GM19193 (cell line): Measurements from ENCODE around the gene PRR15L.
A peak's percentile ranks its signal among the peaks of the same experiment; 100 is the strongest.

ENCODE experiments used
- POLR2A ChIP-seq: IDR thresholded peaks from 4 replicates; pipeline ENCODE4 v1.6.1; 2011; ENCODE audit not compliant: insufficient read depth, insufficient read length; ENCODE audit errors: extremely low read depth

Gene PRR15L

GRCh38 chr17:47993031-47993564 is 35.4 kb upstream of the PRR15L start:
- TF ChIP-seq POLR2A: no peak

- no peak for TF ChIP-seq POLR2A
Measured at GRCh38 chr17:47992216-47992615, 34.5 kb upstream of the PRR15L start.

DNA sequence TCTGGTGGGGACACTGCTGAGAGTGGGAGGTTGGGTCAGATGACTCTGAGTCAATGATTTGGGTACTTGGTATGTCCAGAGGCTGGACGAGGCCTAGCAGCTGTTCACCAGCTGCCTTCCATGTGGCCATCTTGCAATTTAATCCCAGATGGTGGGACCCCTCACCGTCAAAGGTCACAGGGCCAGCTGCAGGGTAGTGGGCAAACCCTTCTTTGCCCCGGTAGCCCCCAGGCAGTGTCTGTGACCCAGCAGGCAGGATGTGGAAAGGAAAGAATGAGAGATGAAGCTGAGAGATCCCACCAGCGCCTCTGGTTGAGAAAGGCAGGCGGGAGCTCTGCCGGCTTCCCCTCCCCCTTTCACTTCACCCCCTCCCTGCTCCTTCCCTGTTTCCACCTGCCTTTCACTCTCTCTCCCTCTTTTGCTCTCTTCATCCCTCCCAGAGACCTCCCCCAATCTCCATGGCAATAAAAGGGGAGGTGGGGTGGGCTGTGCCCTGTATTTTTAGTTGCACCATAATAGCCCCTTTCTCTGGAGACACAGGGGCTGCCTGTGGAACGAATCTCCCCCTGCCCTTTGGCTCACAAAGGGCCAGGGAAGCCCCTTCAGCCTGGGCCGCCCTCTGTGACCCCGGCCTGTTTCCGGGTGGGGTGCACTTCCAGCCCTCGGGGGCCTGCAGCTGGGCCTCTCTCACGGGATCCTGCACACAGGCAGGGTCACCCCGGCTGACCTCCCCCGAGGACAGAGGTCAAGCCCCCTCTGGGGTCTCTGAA is 33.5 kb upstream of the PRR15L start:
- TF ChIP-seq POLR2A: no peak

DNA sequence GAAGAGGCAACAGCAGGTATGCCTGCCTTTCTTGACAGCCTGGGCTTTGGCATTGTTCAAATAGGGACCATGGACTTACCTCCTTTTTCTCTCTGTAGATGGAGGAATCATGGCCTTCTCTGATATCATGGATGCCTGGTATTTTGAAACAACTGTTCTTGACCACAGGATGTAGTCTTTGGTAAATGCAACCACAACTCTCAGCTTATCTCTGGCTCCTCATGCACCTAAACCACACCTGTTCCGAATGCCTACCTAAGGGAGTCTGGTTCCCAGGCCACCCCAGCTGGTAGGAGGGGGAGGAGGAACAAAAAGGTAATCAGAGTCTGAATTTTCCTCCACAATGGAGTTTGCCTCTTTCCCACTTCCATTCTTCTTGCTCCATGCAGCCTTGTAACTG is 32.0 kb upstream of the PRR15L start:
- no peak for TF ChIP-seq POLR2A

DNA sequence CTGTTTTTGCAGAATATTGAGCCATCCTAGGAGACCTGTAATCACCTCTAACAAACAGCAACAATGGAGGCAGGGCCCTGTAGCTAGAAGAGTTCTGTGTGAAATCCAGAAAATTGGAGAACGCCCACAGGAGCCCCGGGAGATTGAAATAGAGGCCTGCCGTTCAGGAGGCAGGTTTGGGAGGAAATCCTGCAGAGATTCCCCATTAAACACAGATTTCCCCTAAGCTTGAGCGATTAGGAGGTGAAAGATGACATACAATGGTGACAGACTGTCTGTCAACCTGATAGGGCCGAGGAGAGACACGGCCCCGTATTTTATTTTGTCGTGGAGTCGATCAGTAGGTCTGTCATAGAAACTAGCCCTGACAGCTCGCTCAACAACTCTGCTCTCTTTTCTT is 31.5 kb upstream of the PRR15L start:
- TF ChIP-seq POLR2A: no peak

DNA sequence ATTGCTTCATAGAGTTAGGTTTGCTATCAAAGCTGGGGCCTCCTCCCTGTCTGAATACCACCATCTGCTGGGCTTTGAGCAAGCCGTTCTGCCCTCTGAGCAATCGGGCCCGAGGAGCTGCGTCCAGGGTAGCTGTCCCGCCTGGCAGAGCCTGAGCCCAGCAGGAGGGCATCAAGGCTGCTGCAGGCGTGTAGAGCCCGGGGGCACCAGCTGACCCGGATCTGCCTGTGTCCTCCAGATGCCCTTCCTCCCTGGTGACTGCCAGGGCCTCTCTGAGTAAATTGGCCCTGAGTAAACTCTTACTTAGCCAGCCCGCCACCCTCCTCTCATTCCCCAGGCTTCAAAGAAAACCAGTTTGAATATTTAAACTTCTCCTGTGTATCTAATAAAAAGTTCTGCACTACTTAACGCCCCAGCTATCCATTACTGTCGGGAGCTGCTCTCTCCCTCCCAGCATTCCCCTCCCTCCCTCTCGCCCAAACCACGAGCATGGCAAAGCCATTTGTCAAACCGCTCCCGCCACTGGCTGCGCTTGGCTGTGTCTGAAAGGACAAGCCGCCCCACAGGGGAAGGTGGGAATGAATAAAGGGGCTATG is 29.7 kb upstream of the PRR15L start:
- TF ChIP-seq POLR2A: no peak

DNA sequence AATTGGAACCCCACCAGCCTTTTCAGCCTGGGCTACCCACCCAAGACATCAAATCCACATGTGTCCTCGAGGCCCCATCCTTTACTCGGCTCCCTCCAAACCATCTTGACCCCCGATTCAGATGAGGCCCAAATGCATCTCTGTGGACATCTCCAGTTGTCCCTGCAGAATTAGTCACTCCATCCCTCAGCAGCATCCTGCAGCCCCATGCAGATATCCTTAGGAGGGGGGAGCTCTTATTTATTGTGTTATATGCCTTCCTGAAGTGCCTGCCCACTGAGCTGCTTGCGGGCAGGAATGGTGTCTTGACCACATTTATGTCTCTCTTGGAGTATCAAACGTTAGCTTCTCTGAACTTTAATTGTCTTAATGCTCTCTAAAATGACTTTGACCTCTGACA is 28.8 kb upstream of the PRR15L start:
- no peak for TF ChIP-seq POLR2A

DNA sequence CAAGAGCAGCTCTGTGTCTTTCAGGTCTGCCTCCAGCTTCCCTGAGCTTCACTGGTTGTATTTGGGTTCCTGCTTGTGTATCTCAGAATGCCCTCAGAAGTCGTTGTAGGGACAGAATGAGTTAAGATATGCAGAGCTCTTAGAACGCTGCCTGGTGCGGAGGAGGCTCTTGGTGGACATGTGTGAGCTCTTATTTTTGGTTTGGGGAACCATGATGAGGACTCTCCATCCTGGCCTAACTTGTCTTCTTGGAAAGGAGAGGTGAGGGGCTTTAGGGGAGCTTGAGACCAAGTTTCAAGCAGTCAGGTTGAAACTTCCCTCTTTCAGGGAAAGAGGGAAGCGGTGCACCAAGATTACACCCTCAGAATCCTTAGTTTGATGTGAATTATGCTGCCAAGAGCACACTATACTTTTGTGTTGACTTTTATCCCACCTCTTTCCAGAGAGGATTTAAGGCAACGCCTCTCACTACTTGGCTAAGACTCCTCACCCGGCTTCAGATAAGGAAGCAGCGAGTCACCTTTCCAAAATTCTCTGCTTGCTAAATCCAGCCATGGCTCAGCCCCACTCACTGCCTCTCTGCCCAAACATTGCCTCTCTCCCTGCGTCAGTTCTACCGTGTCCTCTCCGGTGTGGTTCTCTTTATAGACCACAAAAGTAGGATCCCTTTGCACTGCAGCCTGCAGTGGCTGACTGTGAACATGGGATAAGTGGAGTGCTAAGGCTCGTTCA is 26.0 kb upstream of the PRR15L start:
- TF ChIP-seq POLR2A: no peak

GRCh38 chr17:47982645-47983390 is 25.1 kb upstream of the PRR15L start:
- no peak for TF ChIP-seq POLR2A

DNA sequence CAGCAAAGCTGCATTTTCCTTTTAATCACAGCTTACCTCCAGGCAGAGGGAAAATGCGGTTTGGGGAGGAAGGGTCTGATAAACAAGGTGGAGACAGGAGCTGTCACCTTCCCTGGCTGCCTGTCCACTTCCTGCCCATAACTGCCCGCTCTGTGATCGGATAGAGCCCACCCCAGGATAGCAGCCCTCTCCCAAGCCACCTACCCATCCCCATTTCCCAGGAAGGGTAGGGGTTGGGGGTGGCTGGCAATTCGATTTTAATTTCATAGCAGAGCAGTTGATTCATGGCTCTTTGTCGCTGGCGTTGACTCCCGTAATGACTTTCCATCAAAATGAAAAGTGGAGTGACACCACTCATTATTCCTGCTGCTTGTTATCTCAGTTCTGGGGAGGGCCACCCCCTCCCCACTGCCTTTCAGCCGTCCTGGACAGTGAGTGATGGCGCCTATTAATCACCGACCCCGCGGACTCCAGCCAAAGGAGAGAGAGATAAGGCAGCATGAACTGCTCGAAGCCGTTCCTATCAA is 24.5 kb upstream of the PRR15L start:
- TF ChIP-seq POLR2A: peak; percentile 5

GRCh38 chr17:47981462-47981861 is 23.8 kb upstream of the PRR15L start:
- TF ChIP-seq POLR2A: no peak

DNA sequence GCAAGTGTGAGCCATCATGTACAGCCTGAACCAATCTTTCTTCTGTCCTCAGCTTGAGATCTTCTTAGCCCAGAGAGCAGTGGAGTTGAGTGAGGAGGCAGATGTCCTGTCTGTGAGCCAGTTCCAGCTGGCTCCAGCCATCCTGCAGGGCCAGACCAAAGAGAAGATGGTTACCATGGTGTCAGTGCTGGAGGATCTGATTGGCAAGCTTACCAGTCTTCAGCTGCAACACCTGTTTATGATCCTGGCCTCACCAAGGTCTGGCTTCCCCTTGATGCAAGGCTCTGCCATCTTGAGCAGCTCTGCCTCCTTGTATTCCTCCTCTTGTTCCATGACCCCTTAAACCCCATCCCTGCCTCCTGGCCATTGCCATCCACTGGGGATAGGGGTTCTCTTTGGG is 22.9 kb upstream of the PRR15L start:
- TF ChIP-seq POLR2A: no peak

DNA sequence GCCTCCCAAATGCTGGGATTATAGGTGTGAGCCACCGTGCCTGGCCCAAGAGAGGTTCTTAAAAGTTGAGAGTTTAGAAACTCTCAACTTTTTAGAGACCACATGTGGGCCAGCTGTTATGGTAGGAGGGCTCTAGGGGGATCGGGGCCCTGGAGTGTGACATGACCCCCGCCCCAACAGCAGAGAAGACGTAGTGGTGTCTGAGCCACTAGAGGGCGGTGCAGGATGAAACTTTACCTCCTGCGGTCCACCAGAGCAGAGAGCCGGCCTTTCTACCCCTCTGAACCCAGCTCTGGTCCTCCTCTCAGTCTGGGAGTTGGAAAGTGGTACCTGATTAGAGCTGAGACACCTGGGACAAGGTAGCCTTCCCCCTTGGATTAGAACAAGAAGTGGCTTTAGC is 20.6 kb upstream of the PRR15L start:
- no peak for TF ChIP-seq POLR2A

DNA sequence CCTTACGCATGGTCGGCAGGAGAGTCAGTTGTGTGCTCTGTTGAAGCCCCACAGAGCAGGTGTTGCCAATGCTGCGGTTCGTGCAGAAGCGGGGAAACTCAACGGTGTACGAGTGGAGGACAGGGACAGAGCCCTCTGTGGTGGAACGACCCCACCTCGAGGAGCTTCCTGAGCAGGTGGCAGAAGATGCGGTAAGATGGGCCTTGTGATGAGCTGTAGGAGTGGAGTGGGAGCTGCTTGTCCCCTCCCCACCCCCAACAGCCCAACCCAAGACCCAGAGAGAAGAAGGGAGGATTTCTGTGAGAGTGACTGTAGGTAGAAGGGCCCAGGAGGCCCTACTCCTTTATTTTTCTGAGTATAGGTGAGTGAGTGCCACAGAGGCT is 18.1 kb upstream of the PRR15L start:
- TF ChIP-seq POLR2A: no peak
